K562 (cell line): ENCODE measurements around the gene MED16. TPM values are rescaled to one million over a fixed set of nuclear protein-coding genes. Genes with fewer than 3 reads are reported as not detected.

Experiments
- ATAC-seq: fragments of 200-7000 bp; cut with Tn5 transposase; 3 replicates; pipeline ENCODE4 v1.9.1; 2020; ENCODE audit warnings: moderate library complexity
- BruUV-seq: library from RNA; stranded (reverse); fragments of 400-500 nt; replicated peaks from 2 replicates; lab custom pipeline; 2021; lab: Mats Ljungman, UMichigan
- CTCF ChIA-PET: fragments of 300-600 bp; formaldehyde crosslinking; extraction: SDS; loops from one replicate; lab custom pipeline; 2021; ENCODE audit warnings: low intra/inter-chr PET ratio; lab: Yijun Ruan, JAX
- POLR2A ChIA-PET: fragments of 300-600, 350-650 bp; sonication (Branson Sonifier 250); formaldehyde crosslinking; extraction: SDS; loops from one replicate; lab custom pipeline; 2021; ENCODE audit warnings: antibody characterized with exemption, inconsistent platforms; lab: Yijun Ruan, JAX
- DNase-seq, 4 experiments: peaks; one replicate each; pipeline versions ENCODE4 v3.0.0 to v3.0.0-alpha.2; 2011 to 2018; ENCODE audit warnings: low spot score in 3 of 4, mixed read lengths in 3 of 4; ENCODE audit errors: extremely low read depth in 1 of 4
- FAIRE-seq: peaks from 2 replicates; lab custom pipeline; 2011; peaks lifted over from hg19 to GRCh38; lab: Jason Lieb, UNC
- H2AFZ ChIP-seq: 2 replicates; pipeline ENCODE4 v1.6.0; 2011; ENCODE audit warnings: low read depth, low read length, control low read depth, inconsistent platforms
- H3K27ac ChIP-seq: fragments of 200-600 bp; 3 replicates; pipeline ENCODE4 v1.8.0; 2011; ENCODE audit warnings: low read depth, mild to moderate bottlenecking, control low read depth, inconsistent platforms, low read length, moderate library complexity, mixed read lengths; ENCODE audit errors: extremely low read depth
- H3K27me3 ChIP-seq, 2 experiments: fragments of 300-600 bp in 1 of 2; 2 replicates in 1 of 2; 3 replicates in 1 of 2; pipeline versions ENCODE4 v1.6.0 to v1.8.0; 2011; ENCODE audit warnings: inconsistent platforms in 2 of 2, low read length in 2 of 2, mild to moderate bottlenecking in 1 of 2, mixed read lengths in 1 of 2, moderate library complexity in 1 of 2; ENCODE audit not compliant: control insufficient read depth in 2 of 2, insufficient read depth in 2 of 2
- H3K36me3 ChIP-seq: fragments of 300-600 bp; 3 replicates; pipeline ENCODE4 v1.8.0; 2011; ENCODE audit warnings: mild to moderate bottlenecking, low read length, inconsistent platforms; ENCODE audit not compliant: control insufficient read depth, insufficient read depth
- H3K4me1 ChIP-seq, 2 experiments: fragments of 200-600 bp in 1 of 2; replicated peaks in 1 of 2; 2 replicates in 1 of 2; 3 replicates in 1 of 2; pipeline versions ENCODE4 v1.5.1 to v1.8.0; 2011; ENCODE audit warnings: inconsistent platforms in 2 of 2, low read length in 2 of 2, mild to moderate bottlenecking in 1 of 2, mixed read lengths in 1 of 2, moderate library complexity in 1 of 2; ENCODE audit not compliant: control insufficient read depth in 2 of 2, insufficient read depth in 2 of 2
- H3K4me2 ChIP-seq: 2 replicates; pipeline ENCODE4 v1.6.1; 2011; ENCODE audit warnings: low read length, control low read depth, inconsistent platforms, mixed read lengths; ENCODE audit not compliant: insufficient read depth
- H3K4me3 ChIP-seq: fragments of 200-600 bp; sonication (generic), shearing (Covaris generic); 2 replicates; pipeline ENCODE4 v1.5.1; 2016; ENCODE audit warnings: control low read depth, inconsistent platforms
- H3K79me2 ChIP-seq: fragments of 200-600 bp; 3 replicates; pipeline ENCODE4 v1.8.0; 2011; ENCODE audit warnings: low read length, inconsistent platforms; ENCODE audit not compliant: control insufficient read depth, insufficient read depth
- H3K9ac ChIP-seq, 2 experiments: 2 replicates each; pipeline versions ENCODE4 v1.6.0 to v1.6.1; 2011; ENCODE audit warnings: low read depth in 2 of 2, low read length in 2 of 2, control low read depth in 1 of 2, inconsistent platforms in 1 of 2, mild to moderate bottlenecking in 1 of 2, mixed read lengths in 1 of 2; ENCODE audit not compliant: insufficient read depth in 1 of 2
- H3K9me1 ChIP-seq: one replicate; pipeline ENCODE4 v1.6.0; 2011; ENCODE audit warnings: inconsistent platforms, mild to moderate bottlenecking, low read length, moderate library complexity; ENCODE audit not compliant: control insufficient read depth, insufficient read depth
- H3K9me3 ChIP-seq: replicated peaks from 2 replicates; pipeline ENCODE4 v1.5.1; 2011; ENCODE audit warnings: low read depth, low read length, inconsistent platforms; ENCODE audit not compliant: control insufficient read depth, insufficient read depth
- H4K20me1 ChIP-seq: replicated peaks from 2 replicates; pipeline ENCODE4 v1.6.1; 2011; ENCODE audit warnings: low read length, inconsistent platforms, mixed read lengths; ENCODE audit not compliant: control insufficient read depth, insufficient read depth
- CCNT2 ChIP-seq: IDR thresholded peaks from 2 replicates; pipeline ENCODE4 v1.6.1; 2011; ENCODE audit warnings: borderline replicate concordance, low read depth, mild to moderate bottlenecking, moderate library complexity, mixed read lengths, low read length; ENCODE audit not compliant: insufficient read length; ENCODE audit errors: extremely low read depth
- ESRRA ChIP-seq: fragments of 450-650 bp; IDR thresholded peaks from 2 replicates; pipeline ENCODE4 v1.6.1; 2014; ENCODE audit warnings: low read depth, mild to moderate bottlenecking, moderate library complexity, borderline replicate concordance
- HCFC1 ChIP-seq: IDR thresholded peaks from 2 replicates; pipeline ENCODE4 v1.6.1; 2012; ENCODE audit warnings: low read depth, low read length, improper control_type of control experiment
- POLR2G ChIP-seq: fragments of 200-400 bp; formaldehyde crosslinking; IDR thresholded peaks from 2 replicates; pipeline ENCODE4 v1.6.1; 2017; ENCODE audit warnings: low read depth, mild to moderate bottlenecking, antibody characterized with exemption, low read length, moderate library complexity
- RBFOX2 ChIP-seq: fragments of 200-400 bp; formaldehyde crosslinking; IDR thresholded peaks from 2 replicates; pipeline ENCODE4 v1.6.1; 2017; ENCODE audit warnings: low read depth, mild to moderate bottlenecking, low read length, moderate library complexity
- TAF15 ChIP-seq: fragments of 200-400 bp; formaldehyde crosslinking; IDR thresholded peaks from 2 replicates; pipeline ENCODE4 v1.6.1; 2017; ENCODE audit warnings: mild to moderate bottlenecking, low read depth, low read length, moderate library complexity
- ZNF184 ChIP-seq: sonication (generic); formaldehyde crosslinking; IDR thresholded peaks from 2 replicates; pipeline ENCODE4 v1.5.0; 2020; ENCODE audit warnings: missing genetic modification reagents
- WGBS: fragments of 100-300 bp; shearing (Covaris generic); methylation state at CpG from one replicate; pipeline ENCODE4 v1.1.6; 2016; ENCODE audit warnings: low coverage, mixed read lengths; ENCODE audit not compliant: insufficient coverage; ENCODE audit errors: missing lambda C conversion rate; 5-methylcytosine and 5-hydroxymethylcytosine counted together
- in situ Hi-C: fragments of 300-500 bp; cut with MboI; formaldehyde crosslinking; loops from 4 replicates; pipeline ENCODE4 v1.15.0; 2018; ENCODE audit warnings: inconsistent platforms, mixed read lengths
- intact Hi-C: fragments of 100-400 bp; cut with micrococcal nuclease; formaldehyde crosslinking; loops from 2 replicates; pipeline ENCODE4 v1.14.2; 2022
- polyA plus RNA-seq, 8 experiments: library from polyadenylated mRNA; depleted of rRNA in 4 of 8; stranded (reverse) in 5 of 8; unstranded in 3 of 8; fragments of >200 nt; fragmentation: Nextera tagmentation in 2 of 8; fragmentation: Illumina TruSeq in 1 of 8; extraction: Ambion mirVana in 2 of 8; extraction: Trizol in 1 of 8; gene quantifications; 2 replicates each; pipeline versions ENCODE4 v1.2.1 to v1.2.3, GENCODE V29; 2011 to 2014; ENCODE audit warnings: inconsistent platforms in 1 of 8, missing spikeins in 1 of 8
- total RNA-seq, 7 experiments: library from RNA; depleted of rRNA in 6 of 7; stranded (reverse); fragments of >200 nt in 6 of 7; fragmentation: Illumina TruSeq in 2 of 7; extraction: Trizol in 2 of 7; gene quantifications; 2 replicates each; pipeline versions ENCODE4 v1.2.1 to v1.2.3, GENCODE V29; 2011 to 2021; ENCODE audit warnings: low replicate concordance in 1 of 7
- TF ChIP-seq, protein P1 (sequence below): fragments of 450-650 bp; IDR thresholded peaks from 2 replicates; pipeline ENCODE4 v1.6.1; 2016; ENCODE audit warnings: mild to moderate bottlenecking, moderate library complexity

MED16 gene
- total and polyA plus RNA-seq, 9 of the 15 experiments (the other 6 are each of a cell fraction or from before 2014, with no cell fraction given): 0.89 to 59.9 (median 8.6) TPM

DNA sequence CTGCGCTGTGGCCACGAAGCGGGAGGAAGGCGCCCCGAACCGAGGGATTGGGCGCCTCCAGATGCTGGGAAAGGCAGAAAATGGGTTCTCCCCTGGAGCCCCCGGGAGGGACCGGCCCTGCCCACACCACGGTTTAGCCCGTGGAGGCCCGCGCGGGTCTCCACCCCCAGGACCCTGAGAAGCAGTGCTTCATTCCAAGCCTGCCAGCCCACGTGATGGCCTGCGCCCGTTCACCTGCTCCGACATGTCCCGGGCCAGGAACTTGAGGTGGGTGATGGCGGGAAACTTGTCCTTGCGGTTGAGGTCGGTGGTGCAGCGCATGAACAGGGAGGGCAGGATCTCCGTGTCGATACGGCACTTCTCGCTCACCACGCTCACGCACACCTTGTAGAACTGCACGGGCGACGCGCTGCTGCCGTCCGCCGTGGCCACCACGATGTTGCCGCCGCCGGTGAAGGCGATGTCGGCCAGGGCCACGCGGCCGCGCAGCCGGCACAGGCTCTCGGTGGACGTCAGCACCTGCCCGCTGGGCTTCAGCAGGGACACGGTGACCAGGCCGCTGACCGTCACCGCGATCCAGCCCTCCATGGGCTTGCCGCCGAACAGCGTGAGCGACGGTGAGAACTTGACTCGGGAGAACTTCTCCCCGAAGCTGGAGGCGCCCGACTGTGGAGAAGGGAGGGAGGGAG, 7.3 kb downstream of the MED16 start:
- Histone ChIP-seq H3K4me1 (peaks cover 5 to 67% of the 10 kb centered on the region in 2 experiments; a peak in 4 of 5 replicates), H4K20me1 (no peaks in the 10 kb centered on the region; the same call in none of the 2 replicates), H3K4me2 (no peak overlapping the region), H3K9me1 (no peaks in the 10 kb centered on the region), H3K4me3 (no peak overlapping the region), H3K9ac (peak overlapping the region in 1 of 2 experiments; percentile 26; a peak in 1 of 4 replicates), H2AFZ (no peak overlapping the region), H3K9me3 (no peaks in the 10 kb centered on the region), H3K36me3 (peaks cover 92% of the 10 kb centered on the region), H3K27ac (no peak overlapping the region), H3K79me2 (peaks cover 21% of the 10 kb centered on the region), H3K27me3 (no peaks in the 10 kb centered on the region)
- ATAC-seq (no peak), FAIRE-seq (no peak), DNase-seq (no peak)
- POLR2A ChIA-PET: no interaction called here
- CTCF ChIA-PET: no interaction called here
- in situ Hi-C loops: no loop called here
- intact Hi-C loops: no loop called here
- no TSS peak for BruUV-seq
- 98% methylated on average over 16 of the region's 64 CpGs for WGBS
- TF ChIP-seq HCFC1 (no peak), POLR2G (peak; percentile 41; the same call in 1 of the 2 replicates), ESRRA (no peak), TAF15 (no peak), RBFOX2 (0 out of 2 replicates have a peak, but pooled peaks have one; percentile 35), ZNF184 (no peak), CCNT2 (peak; percentile 13)
- TF ChIP-seq, protein P1, sequence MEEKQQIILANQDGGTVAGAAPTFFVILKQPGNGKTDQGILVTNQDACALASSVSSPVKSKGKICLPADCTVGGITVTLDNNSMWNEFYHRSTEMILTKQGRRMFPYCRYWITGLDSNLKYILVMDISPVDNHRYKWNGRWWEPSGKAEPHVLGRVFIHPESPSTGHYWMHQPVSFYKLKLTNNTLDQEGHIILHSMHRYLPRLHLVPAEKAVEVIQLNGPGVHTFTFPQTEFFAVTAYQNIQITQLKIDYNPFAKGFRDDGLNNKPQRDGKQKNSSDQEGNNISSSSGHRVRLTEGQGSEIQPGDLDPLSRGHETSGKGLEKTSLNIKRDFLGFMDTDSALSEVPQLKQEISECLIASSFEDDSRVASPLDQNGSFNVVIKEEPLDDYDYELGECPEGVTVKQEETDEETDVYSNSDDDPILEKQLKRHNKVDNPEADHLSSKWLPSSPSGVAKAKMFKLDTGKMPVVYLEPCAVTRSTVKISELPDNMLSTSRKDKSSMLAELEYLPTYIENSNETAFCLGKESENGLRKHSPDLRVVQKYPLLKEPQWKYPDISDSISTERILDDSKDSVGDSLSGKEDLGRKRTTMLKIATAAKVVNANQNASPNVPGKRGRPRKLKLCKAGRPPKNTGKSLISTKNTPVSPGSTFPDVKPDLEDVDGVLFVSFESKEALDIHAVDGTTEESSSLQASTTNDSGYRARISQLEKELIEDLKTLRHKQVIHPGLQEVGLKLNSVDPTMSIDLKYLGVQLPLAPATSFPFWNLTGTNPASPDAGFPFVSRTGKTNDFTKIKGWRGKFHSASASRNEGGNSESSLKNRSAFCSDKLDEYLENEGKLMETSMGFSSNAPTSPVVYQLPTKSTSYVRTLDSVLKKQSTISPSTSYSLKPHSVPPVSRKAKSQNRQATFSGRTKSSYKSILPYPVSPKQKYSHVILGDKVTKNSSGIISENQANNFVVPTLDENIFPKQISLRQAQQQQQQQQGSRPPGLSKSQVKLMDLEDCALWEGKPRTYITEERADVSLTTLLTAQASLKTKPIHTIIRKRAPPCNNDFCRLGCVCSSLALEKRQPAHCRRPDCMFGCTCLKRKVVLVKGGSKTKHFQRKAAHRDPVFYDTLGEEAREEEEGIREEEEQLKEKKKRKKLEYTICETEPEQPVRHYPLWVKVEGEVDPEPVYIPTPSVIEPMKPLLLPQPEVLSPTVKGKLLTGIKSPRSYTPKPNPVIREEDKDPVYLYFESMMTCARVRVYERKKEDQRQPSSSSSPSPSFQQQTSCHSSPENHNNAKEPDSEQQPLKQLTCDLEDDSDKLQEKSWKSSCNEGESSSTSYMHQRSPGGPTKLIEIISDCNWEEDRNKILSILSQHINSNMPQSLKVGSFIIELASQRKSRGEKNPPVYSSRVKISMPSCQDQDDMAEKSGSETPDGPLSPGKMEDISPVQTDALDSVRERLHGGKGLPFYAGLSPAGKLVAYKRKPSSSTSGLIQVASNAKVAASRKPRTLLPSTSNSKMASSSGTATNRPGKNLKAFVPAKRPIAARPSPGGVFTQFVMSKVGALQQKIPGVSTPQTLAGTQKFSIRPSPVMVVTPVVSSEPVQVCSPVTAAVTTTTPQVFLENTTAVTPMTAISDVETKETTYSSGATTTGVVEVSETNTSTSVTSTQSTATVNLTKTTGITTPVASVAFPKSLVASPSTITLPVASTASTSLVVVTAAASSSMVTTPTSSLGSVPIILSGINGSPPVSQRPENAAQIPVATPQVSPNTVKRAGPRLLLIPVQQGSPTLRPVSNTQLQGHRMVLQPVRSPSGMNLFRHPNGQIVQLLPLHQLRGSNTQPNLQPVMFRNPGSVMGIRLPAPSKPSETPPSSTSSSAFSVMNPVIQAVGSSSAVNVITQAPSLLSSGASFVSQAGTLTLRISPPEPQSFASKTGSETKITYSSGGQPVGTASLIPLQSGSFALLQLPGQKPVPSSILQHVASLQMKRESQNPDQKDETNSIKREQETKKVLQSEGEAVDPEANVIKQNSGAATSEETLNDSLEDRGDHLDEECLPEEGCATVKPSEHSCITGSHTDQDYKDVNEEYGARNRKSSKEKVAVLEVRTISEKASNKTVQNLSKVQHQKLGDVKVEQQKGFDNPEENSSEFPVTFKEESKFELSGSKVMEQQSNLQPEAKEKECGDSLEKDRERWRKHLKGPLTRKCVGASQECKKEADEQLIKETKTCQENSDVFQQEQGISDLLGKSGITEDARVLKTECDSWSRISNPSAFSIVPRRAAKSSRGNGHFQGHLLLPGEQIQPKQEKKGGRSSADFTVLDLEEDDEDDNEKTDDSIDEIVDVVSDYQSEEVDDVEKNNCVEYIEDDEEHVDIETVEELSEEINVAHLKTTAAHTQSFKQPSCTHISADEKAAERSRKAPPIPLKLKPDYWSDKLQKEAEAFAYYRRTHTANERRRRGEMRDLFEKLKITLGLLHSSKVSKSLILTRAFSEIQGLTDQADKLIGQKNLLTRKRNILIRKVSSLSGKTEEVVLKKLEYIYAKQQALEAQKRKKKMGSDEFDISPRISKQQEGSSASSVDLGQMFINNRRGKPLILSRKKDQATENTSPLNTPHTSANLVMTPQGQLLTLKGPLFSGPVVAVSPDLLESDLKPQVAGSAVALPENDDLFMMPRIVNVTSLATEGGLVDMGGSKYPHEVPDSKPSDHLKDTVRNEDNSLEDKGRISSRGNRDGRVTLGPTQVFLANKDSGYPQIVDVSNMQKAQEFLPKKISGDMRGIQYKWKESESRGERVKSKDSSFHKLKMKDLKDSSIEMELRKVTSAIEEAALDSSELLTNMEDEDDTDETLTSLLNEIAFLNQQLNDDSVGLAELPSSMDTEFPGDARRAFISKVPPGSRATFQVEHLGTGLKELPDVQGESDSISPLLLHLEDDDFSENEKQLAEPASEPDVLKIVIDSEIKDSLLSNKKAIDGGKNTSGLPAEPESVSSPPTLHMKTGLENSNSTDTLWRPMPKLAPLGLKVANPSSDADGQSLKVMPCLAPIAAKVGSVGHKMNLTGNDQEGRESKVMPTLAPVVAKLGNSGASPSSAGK: no peak
